Measurements from ENCODE around the gene SYNC.
"Not testable (repeated sequence)": the region's sequence is repeated elsewhere in the genome, so short reads cannot be mapped to it uniquely, and the experiment has no call there.

The SYNC gene

DNA sequence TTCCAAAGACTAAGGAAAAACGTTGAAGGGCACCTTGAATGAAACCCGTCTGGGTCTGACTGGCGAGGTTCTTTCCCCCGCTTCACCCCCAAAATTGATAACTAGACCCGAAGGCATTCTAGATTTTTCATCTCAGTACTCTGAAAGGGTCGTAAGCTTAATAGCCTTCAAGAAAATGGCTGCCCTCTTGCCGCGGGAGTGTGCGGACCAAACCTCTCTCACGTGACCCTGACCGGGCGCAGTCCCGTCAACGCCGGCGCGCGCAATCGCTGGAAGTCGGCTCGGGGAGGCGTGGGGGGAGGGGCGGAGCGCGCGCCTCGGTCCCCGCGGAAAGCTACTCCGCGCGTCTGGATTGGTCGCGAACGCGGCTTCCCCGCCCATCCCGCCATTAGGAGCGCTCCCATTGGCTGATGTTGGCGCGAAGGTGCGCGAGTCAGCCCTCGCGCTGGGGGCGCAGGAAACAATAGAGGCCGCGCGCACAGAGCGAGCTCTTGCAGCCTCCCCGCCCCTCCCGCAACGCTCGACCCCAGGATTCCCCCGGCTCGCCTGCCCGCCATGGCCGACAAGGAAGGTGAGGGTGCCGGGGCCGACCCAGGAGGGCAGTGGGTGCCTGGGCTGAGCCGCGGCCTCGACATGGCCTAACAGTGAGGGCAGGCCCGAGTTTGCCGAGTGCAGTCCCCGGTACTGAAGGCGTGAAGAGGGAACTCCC is 51.7 kb downstream of the SYNC start, which contains the start of gene RBBP4:
RBBP4 (plus strand) TSS at position 457 of the 709 bp plus-strand sequence; CDS start at position 556, 99 bp downstream.
- no peaks in the 10 kb centered on the region for H3K27me3 Mint-ChIP-seq
- H3K4me3 Mint-ChIP-seq: peak within 1 kb of the TSS; percentile 98
- peak within 1 kb of the TSS; percentile 100 for H3K27ac Mint-ChIP-seq
- H3K4me1 Mint-ChIP-seq (ENCODE audit: low read depth): peaks cover 61% of the 10 kb centered on the region
- peak; percentile 99 for DNase-seq
- H3K36me3 Mint-ChIP-seq (ENCODE audit: low read depth): peaks cover 73% of the 10 kb centered on the region
- H3K9me3 Mint-ChIP-seq: no peaks in the 10 kb centered on the region

DNA sequence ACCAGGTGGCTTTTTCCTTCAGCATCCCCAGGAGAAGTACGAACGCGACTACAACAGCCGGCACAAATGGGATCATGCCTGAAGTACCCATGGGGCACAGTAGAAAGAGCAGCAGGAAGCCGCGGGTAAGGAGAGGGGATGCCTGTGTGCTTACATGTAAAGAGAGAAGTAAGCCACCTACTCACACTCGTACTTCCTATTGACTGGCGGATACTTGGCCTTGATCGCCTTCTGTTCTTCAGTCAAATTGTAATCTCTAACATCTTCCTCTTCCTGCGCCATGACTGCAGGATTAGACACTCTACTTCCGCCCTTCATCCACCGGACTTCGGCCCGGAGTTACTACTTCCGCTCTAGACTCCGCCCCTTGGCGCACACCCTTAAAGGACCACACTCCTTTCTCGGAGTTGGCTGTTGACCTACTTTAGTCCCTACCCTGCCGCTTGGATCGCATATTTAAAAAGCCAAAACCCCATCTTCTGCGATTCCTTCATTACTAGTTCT is 52.3 kb downstream of the SYNC start, which contains the start of gene ZBTB8OS:
ZBTB8OS (minus strand) TSS at position 303 of the 504 bp plus-strand sequence; CDS start at position 282, 21 bp downstream.
- DNase-seq: peak; percentile 83
- Mint-ChIP-seq H3K4me1 (ENCODE audit: low read depth) (peaks cover 61% of the 10 kb centered on the region), H3K4me3 (peak within 1 kb of the TSS; percentile 98), H3K27ac (peak within 1 kb of the TSS; percentile 100), H3K27me3 (no peaks in the 10 kb centered on the region), H3K36me3 (ENCODE audit: low read depth) (peaks cover 73% of the 10 kb centered on the region), H3K9me3 (no peaks in the 10 kb centered on the region)

DNA sequence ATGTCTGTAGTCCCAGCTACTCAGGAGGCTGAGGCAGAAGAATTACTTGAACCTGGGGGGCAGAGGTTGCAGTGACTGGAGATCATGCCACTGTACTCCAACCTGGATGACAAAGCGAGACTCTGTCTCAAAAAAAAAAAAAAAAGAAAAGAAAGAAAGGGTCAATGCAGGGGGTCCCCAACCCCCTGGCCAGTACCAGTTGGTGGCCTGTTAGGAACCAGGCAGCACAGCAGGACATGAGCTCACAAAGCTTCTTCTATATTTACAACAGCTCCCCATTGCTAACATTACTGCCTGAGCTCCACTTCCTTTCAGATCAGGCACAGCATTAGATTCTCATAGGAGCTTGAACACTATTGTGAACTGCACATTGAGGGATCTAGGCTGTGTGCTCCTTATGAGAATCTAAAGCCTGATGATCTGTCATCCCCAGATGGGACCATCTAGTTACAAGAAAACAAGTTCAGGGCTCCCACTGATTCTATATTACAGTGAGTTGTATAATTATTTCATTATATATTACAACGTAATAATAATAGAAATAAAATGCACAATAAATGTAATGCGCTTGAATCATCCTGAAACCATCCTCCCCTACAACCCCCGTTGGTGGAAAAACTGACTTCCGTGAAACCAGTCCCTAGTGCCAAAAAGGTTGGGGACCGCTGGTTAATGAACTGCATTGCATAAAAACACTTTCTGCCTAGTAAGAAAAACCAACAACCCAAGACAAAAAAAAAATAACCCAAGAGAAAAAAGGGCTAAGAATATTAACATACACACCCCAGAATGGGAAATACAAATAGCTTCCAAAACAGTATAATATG is 55.0 kb downstream of the SYNC start:
- no peaks in the 10 kb centered on the region for H3K9me3 Mint-ChIP-seq
- H3K4me3 Mint-ChIP-seq: peak overlapping the region; percentile 98
- no peak for DNase-seq
- H3K36me3 Mint-ChIP-seq (ENCODE audit: low read depth): peaks cover 55% of the 10 kb centered on the region
- peaks cover 48% of the 10 kb centered on the region for H3K4me1 Mint-ChIP-seq (ENCODE audit: low read depth)
- H3K27me3 Mint-ChIP-seq: no peaks in the 10 kb centered on the region
- peak overlapping the region; percentile 100 for H3K27ac Mint-ChIP-seq

DNA sequence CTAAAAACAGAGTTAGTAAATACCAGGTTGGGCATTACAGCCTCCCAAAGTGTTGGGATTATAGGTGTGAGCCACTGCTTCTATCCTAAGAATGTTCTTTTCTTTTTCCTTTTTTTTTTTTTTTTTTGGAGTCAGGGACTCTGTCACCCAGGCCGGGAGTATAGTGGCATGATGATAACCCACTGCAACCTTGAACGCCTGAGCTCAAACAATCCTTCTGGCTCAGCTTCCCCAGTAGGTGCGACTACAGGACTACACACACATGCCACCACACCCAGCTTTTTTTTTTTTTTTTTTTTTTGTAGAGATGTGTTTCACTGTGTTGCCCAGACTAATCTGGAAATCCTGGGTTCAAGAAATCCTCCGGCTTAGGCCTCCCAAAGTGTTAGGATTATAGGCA is 58.1 kb downstream of the SYNC start:
- Mint-ChIP-seq H3K27me3 (no peaks in the 10 kb centered on the region), H3K36me3 (ENCODE audit: low read depth) (peaks cover 37% of the 10 kb centered on the region), H3K9me3 (no peaks in the 10 kb centered on the region), H3K27ac (no peak overlapping the region), H3K4me3 (no peak overlapping the region), H3K4me1 (ENCODE audit: low read depth) (peaks cover 38% of the 10 kb centered on the region)
- DNase-seq: no peak

DNA sequence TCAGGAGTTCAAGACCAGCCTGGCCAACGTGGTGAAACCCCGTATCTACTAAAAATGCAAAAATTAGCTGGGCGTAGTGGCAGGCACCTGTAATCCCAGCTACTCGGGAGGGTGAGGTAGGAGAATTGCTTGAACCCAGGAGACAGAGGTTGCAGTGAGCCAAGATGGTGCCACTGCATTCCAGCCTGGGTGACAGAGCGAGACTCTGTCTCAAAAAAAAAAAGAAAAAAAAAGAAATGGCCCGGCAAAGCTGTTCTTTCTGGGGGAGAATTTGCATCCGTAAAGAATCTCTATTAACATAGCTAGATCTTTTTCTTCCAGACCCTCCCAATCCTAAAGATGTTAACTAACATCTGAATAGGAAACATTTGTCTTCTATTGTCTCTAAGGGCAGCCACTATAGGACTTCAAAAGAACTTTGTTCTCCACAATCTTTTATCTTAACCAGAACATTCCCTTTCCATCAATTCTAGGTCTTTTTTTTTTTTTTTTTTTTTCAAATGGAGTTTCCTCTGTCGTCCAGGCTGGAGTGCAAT is 60.2 kb downstream of the SYNC start:
- Mint-ChIP-seq H3K36me3 (ENCODE audit: low read depth) (peaks cover 32% of the 10 kb centered on the region), H3K4me1 (ENCODE audit: low read depth) (peaks cover 22% of the 10 kb centered on the region)
- DNase-seq, H3K9me3 Mint-ChIP-seq, H3K4me3 Mint-ChIP-seq, H3K27me3 Mint-ChIP-seq, H3K27ac Mint-ChIP-seq: not testable (repeated sequence)

DNA sequence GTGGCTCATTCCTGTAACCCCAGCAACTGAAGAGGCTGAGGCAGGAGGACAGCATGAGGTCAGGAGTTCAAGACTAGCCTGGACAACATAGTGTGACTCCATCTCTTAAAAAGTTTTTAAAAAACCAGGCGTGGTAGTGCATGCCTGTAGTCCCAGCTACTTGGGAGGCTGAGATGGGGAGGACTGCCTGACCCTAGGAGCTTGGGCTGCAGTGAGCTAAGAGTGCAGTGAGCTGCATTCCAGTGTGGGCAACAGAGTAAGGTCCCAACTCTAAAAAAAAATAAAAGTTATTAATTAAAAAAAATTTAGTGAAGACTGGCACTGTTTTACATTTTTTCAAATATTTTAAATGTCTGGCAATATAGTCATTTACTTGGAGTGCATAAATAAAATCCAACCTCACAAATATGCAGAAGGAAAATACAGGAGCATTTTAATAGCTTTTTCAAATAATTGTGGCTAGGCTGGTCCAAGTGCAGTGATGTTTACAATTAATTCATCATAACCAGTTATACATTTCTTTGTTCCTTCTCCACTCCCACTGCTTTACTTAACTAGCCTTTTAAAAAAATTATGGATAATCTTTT is 63.0 kb downstream of the SYNC start:
- H3K27me3 Mint-ChIP-seq: no peaks in the 10 kb centered on the region
- H3K36me3 Mint-ChIP-seq (ENCODE audit: low read depth): peaks cover 36% of the 10 kb centered on the region
- H3K4me1 Mint-ChIP-seq (ENCODE audit: low read depth): peaks cover 21% of the 10 kb centered on the region
- no peak for DNase-seq
- H3K9me3 Mint-ChIP-seq: no peaks in the 10 kb centered on the region
- no peak overlapping the region for H3K4me3 Mint-ChIP-seq
- no peak overlapping the region for H3K27ac Mint-ChIP-seq

DNA sequence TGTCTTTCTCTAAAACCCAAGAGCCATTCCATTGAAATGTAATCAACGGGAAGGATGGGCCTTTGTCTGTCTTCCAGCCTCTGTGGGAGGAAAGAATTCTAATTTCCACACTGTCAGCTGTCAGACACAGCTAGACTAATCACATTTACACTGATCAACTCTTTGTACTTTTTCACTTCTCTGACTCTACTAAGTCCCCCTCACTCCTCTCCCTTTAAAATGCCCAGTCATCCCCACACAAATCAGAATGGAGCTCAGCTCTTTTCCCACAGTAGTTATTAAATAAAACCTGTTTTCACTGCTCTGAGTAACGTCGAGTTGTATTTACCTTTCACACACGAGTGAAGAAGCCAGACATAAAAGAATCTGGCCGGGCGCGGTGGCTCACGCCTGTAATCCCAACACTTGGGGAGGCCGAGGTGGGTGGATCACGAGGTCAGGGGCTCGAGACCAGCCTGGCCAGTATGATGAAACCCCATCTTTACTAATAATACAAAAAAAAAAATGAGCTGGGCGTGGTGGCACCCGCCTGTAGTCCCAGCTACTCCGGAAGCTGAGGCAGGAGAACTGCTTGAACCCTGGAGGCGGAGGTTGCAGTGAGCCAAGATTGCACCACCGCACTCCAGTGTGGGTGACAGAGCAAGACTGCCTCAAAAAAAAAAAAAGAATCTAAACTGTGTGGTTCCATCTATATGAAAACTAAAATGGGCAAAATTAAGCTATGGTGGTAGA is 65.5 kb downstream of the SYNC start:
- H3K4me3 Mint-ChIP-seq: no peak overlapping the region
- no peaks in the 10 kb centered on the region for H3K27me3 Mint-ChIP-seq
- H3K4me1 Mint-ChIP-seq (ENCODE audit: low read depth): peaks cover 17% of the 10 kb centered on the region
- peaks cover 51% of the 10 kb centered on the region for H3K36me3 Mint-ChIP-seq (ENCODE audit: low read depth)
- H3K9me3 Mint-ChIP-seq: no peaks in the 10 kb centered on the region
- no peak for DNase-seq
- no peak overlapping the region for H3K27ac Mint-ChIP-seq

DNA sequence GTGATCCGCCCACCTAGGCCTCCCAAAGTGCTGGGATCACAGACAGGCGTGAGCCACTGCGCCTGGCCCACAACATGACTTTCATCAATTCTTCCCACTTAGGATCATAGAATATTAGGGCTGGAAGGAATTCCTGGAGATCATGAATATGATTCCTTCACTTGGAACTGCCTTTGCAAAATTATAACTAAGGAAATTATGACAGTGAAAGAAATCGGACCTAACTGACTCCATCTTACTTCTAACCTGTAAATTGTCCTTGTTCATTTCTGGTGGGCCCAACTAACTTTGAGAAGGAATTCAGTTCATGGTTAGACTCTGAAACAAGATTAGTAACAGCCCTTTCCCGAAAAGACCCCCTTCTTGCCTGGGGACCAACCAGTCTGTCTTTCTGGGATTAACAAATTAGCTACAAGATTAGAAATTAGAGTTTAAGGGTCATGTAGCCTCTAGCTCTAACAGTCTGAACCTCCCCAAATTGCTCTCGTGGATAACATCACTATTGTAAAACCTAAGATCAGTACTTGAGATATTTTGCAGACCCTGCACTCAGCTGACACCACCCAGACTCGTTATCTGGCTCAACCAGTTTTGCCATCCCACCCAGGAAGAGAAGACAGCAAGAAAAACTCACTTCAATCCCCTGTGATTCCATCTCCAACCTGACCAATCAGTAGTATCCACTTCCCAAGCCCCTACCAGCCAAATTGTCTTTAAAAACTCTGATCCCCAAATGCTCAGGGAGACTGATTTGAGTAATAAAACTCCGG is 66.9 kb downstream of the SYNC start:
- peak overlapping the region; percentile 45 for H3K27ac Mint-ChIP-seq
- no peaks in the 10 kb centered on the region for H3K9me3 Mint-ChIP-seq
- H3K27me3 Mint-ChIP-seq: no peaks in the 10 kb centered on the region
- H3K36me3 Mint-ChIP-seq (ENCODE audit: low read depth): peaks cover 53% of the 10 kb centered on the region
- peaks cover 15% of the 10 kb centered on the region for H3K4me1 Mint-ChIP-seq (ENCODE audit: low read depth)
- DNase-seq: no peak
- no peak overlapping the region for H3K4me3 Mint-ChIP-seq

DNA sequence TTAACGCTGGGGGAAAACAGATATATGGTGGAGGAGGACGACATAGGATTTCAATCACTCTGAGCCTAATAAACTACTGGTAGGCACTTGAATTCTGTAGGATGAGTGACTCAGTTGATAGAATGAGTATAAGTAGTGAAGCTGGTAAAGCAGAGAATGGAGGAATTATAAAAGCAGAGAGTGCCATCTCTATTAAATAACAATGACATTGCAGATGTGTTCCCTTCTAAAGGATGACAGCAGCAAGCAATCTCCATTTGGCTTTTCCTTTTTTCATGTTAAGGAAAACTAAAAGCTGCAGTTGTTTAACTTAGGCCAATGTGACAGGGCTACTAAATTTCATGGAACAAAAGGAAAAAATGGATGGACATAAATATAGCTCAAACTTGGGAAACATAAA is 69.7 kb downstream of the SYNC start:
- Mint-ChIP-seq H3K36me3 (ENCODE audit: low read depth) (peaks cover 74% of the 10 kb centered on the region), H3K4me1 (ENCODE audit: low read depth) (peaks cover 15% of the 10 kb centered on the region), H3K4me3 (no peak overlapping the region), H3K27ac (no peak overlapping the region), H3K9me3 (no peaks in the 10 kb centered on the region), H3K27me3 (no peaks in the 10 kb centered on the region)
- no peak for DNase-seq

DNA sequence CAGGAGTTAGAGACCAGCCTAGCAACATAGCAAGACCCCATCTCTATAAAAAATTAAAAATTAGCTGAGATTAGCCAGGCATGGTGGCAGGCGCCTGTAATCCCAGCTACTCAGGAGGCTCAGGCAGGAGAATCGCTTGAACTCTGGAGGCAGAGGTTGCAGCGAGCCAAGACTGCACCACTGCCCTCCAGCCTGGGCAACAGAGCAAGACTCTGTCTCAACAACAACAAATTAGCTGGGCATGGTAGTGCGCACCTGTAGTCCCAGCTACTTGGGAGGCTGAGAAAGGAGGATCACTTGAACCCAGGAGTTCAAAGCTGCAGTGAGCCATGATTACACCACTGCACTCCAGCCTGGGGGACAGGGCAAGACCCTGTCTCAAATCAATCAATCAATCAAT is 72.4 kb downstream of the SYNC start:
- not testable (repeated sequence) for DNase-seq, H3K4me3 Mint-ChIP-seq, H3K27ac Mint-ChIP-seq, H3K27me3 Mint-ChIP-seq, H3K9me3 Mint-ChIP-seq
- Mint-ChIP-seq H3K4me1 (ENCODE audit: low read depth) (peaks cover 18% of the 10 kb centered on the region), H3K36me3 (ENCODE audit: low read depth) (peaks cover 78% of the 10 kb centered on the region)
